ENCODE data around the gene PLEKHG5. TPM values are rescaled to one million over a fixed set of nuclear protein-coding genes. Genes with fewer than 3 reads are reported as not detected.

The PLEKHG5 gene
- total RNA-seq, 1 experiment from 2014 or later = 0.86 TPM

DNA sequence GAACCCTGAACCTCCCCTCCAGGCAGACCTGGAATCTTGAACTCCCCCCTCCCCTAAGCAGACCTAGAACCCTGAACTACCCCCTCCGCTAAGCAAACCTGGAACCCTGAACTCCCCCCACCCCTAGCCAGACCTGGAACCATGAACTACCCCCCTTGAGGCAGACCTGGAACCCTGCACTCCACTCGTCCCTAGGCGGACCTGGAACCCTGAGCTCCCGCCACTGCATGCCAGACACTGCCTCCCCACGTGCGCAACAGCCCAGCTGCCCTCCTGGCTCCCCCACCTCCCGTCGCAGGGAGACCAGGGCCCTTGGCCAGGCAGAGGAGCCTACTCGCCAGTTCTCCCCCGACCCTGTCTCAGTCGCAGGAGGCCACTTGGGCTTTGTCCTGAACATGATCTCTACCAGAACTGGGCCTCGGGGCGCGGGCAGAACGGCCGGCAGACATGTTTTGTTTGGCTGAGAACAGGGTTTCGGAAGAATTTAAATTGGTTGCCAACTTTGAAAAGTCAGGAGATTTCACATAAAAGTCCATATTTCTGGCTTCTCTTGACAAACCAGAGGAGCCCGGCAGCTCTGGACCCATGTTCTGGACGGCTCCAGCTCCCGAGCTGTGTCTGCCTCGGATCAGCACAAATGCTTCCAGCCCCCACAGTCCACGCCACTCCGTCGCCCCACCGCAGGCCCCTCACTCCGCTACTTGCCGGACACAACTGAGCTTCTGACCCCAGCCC, 9.2 kb upstream of the PLEKHG5 start:
- CTCF ChIA-PET = no interaction called here
- POLR2A ChIA-PET (ENCODE audit: low non-redundant PET) = no interaction called here

DNA sequence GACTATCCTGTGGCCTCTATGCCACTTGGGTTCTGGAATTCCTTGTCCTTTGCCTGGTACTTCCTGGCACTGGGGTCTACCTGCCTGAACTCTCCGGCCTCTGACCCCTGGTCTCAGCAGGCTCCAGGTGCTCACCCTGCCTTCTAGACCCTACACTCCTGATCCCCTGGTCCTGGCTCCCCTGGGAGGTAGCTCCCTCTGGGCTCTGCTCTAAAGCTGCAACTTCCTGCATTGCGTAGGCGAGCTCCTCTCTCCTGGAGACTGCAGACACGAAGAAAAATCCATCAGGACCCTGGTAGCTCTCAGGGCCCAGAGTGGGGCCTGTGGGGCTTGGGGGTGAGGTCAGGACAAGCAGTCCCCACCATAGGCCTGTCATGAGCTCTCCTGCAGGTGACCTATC, 7.8 kb upstream of the PLEKHG5 start:
- BruUV-seq (replicated peaks) = no TSS peak
- Histone ChIP-seq H3K9me3 (ENCODE audit: low read depth, low read length, poor library complexity, severe bottlenecking) (no peaks in the 10 kb centered on the region), H3K27ac (ENCODE audit: low read depth, low read length, poor library complexity, severe bottlenecking) (no peak overlapping the region), H3K4me3 (ENCODE audit: low read depth, low read length, poor library complexity, severe bottlenecking) (no peak overlapping the region), H3K36me3 (ENCODE audit: insufficient read depth, low read length, poor library complexity, severe bottlenecking) (no peaks in the 10 kb centered on the region), H3K4me1 (ENCODE audit: insufficient read depth, low read length, poor library complexity, severe bottlenecking) (peaks cover 6% of the 10 kb centered on the region), H3K27me3 (replicated peaks; ENCODE audit: insufficient read depth, low read depth, low read length, poor library complexity) (no peaks in the 10 kb centered on the region)
- intact Hi-C loops (cut with micrococcal nuclease; ENCODE audit: unreplicated experiment) = no loop called here
- ChIA-PET POLR2A (ENCODE audit: low non-redundant PET) (no interaction called here), CTCF (no interaction called here)
- no peak for DNase-seq (ENCODE audit: low spot score)
- TF ChIP-seq, protein P1, sequence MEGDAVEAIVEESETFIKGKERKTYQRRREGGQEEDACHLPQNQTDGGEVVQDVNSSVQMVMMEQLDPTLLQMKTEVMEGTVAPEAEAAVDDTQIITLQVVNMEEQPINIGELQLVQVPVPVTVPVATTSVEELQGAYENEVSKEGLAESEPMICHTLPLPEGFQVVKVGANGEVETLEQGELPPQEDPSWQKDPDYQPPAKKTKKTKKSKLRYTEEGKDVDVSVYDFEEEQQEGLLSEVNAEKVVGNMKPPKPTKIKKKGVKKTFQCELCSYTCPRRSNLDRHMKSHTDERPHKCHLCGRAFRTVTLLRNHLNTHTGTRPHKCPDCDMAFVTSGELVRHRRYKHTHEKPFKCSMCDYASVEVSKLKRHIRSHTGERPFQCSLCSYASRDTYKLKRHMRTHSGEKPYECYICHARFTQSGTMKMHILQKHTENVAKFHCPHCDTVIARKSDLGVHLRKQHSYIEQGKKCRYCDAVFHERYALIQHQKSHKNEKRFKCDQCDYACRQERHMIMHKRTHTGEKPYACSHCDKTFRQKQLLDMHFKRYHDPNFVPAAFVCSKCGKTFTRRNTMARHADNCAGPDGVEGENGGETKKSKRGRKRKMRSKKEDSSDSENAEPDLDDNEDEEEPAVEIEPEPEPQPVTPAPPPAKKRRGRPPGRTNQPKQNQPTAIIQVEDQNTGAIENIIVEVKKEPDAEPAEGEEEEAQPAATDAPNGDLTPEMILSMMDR (conservative IDR thresholded peaks at IDR 0.05; ENCODE audit: low read depth, low read length) = no peak
- TF ChIP-seq EZH2 (IDR thresholded peaks at IDR 0.05; ENCODE audit: borderline replicate concordance, low read depth, low read length, poor library complexity, severe bottlenecking) = no peak

More for the DNA sequence above, 9.2 kb upstream of the PLEKHG5 start:
- Histone ChIP-seq H3K27ac (ENCODE audit: low read depth, low read length, poor library complexity, severe bottlenecking) (no peak overlapping the region), H3K4me1 (ENCODE audit: insufficient read depth, low read length, poor library complexity, severe bottlenecking) (peaks cover 6% of the 10 kb centered on the region), H3K36me3 (ENCODE audit: insufficient read depth, low read length, poor library complexity, severe bottlenecking) (no peaks in the 10 kb centered on the region), H3K9me3 (ENCODE audit: low read depth, low read length, poor library complexity, severe bottlenecking) (no peaks in the 10 kb centered on the region), H3K27me3 (replicated peaks; ENCODE audit: insufficient read depth, low read depth, low read length, poor library complexity) (no peaks in the 10 kb centered on the region), H3K4me3 (ENCODE audit: low read depth, low read length, poor library complexity, severe bottlenecking) (no peak overlapping the region)
- intact Hi-C loops (cut with micrococcal nuclease; ENCODE audit: unreplicated experiment) = no loop called here
- DNase-seq (ENCODE audit: low spot score) = no peak
- TF ChIP-seq, protein P1 (conservative IDR thresholded peaks at IDR 0.05; ENCODE audit: low read depth, low read length) = no peak
- TF ChIP-seq EZH2 (IDR thresholded peaks at IDR 0.05; ENCODE audit: borderline replicate concordance, low read depth, low read length, poor library complexity, severe bottlenecking) = no peak
- BruUV-seq (replicated peaks) = no TSS peak

DNA sequence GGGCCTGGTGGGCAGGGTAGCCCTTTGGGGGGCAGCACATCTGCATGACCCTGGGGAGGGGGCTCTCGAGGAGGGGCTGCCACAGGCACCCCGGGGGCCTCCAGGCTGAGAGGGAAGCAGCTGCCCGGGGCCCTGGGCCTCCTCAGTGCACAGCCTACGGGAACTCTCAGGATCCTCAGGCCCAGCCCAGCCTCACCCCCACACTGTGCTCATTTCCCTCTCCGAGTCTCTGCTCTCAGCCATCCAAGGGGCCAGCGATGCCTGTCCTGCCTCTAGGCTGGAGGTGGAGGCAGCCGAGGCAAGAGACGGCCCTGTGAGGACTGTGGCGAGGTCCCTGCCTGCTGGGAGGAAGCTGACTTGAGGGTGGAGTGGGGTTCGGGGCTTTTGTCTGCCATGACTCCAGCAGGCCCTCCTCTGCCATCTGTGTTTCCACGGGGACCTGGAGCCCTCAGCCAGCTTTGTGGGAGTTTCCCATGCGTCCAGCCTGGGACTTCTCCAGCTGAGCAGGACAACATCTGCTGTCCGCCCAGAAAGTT, 7.2 kb upstream of the PLEKHG5 start:
- Histone ChIP-seq H3K27ac (ENCODE audit: low read depth, low read length, poor library complexity, severe bottlenecking) (no peak overlapping the region), H3K36me3 (ENCODE audit: insufficient read depth, low read length, poor library complexity, severe bottlenecking) (no peaks in the 10 kb centered on the region), H3K4me3 (ENCODE audit: low read depth, low read length, poor library complexity, severe bottlenecking) (no peak overlapping the region), H3K9me3 (ENCODE audit: low read depth, low read length, poor library complexity, severe bottlenecking) (no peaks in the 10 kb centered on the region), H3K4me1 (ENCODE audit: insufficient read depth, low read length, poor library complexity, severe bottlenecking) (peaks cover 6% of the 10 kb centered on the region), H3K27me3 (replicated peaks; ENCODE audit: insufficient read depth, low read depth, low read length, poor library complexity) (no peaks in the 10 kb centered on the region)
- ChIA-PET POLR2A (ENCODE audit: low non-redundant PET) (no interaction called here), CTCF (no interaction called here)
- TF ChIP-seq EZH2 (IDR thresholded peaks at IDR 0.05; ENCODE audit: borderline replicate concordance, low read depth, low read length, poor library complexity, severe bottlenecking) = no peak
- TF ChIP-seq, protein P1 (conservative IDR thresholded peaks at IDR 0.05; ENCODE audit: low read depth, low read length) = no peak
- DNase-seq (ENCODE audit: low spot score) = no peak
- BruUV-seq (replicated peaks) = no TSS peak
- intact Hi-C loops (cut with micrococcal nuclease; ENCODE audit: unreplicated experiment) = no loop called here
